SK-N-MC (cell line): Measurements from ENCODE around the gene LILRB4.
"Not testable (repeated sequence)": the region's sequence is repeated elsewhere in the genome, so short reads cannot be mapped to it uniquely, and the experiment has no call there.

Source experiments
- DNase-seq: peaks from one replicate; pipeline ENCODE4 v3.0.0-alpha.2; 2011; ENCODE audit warnings: low read depth, low spot score
- H3K27ac ChIP-seq: fragments of 200-600 bp; sonication (generic); 2 replicates; pipeline ENCODE4 v1.5.1; 2016; ENCODE audit warnings: mixed run types
- H3K36me3 ChIP-seq: fragments of 200-600 bp; sonication (generic); 2 replicates; pipeline ENCODE4 v1.6.1; 2017; ENCODE audit warnings: antibody characterized with exemption, low read length, mixed read lengths; ENCODE audit not compliant: insufficient read depth
- H3K4me3 ChIP-seq: fragments of 200-600 bp; sonication (generic); 2 replicates; pipeline ENCODE4 v1.5.1; 2016
- H3K9ac ChIP-seq: fragments of 200-600 bp; sonication (generic); 2 replicates; pipeline ENCODE4 v1.8.0; 2017; ENCODE audit warnings: mixed run types, mixed read lengths; ENCODE audit not compliant: insufficient read length
- H3K9me3 ChIP-seq: fragments of 200-600 bp; sonication (generic); 2 replicates; pipeline ENCODE4 v1.6.1; 2017; ENCODE audit warnings: low read depth, mild to moderate bottlenecking, antibody characterized with exemption, low read length, moderate library complexity, mixed read lengths
- EZH2 ChIP-seq: fragments of 200-600 bp; sonication (generic); IDR thresholded peaks from one replicate; pipeline ENCODE4 v1.6.1; 2017; ENCODE audit warnings: antibody characterized with exemption
- FOXP2 ChIP-seq: optimal IDR thresholded peaks from 2 replicates; pipeline ENCODE3; 2011; ENCODE audit warnings: mild to moderate bottlenecking, moderate library complexity; ENCODE audit not compliant: insufficient read depth; ENCODE audit errors: extremely low read length, control extremely low read depth
- POLR2AphosphoS5 ChIP-seq: IDR thresholded peaks from 2 replicates; pipeline ENCODE4 v1.6.1; 2012; ENCODE audit warnings: mild to moderate bottlenecking, low read depth, low read length, borderline replicate concordance

The LILRB4 gene

GRCh38 chr19:54662730-54663129 is at the start of gene LILRB4:
TSS of gene LILRB4 (plus strand) at chr19:54662985. CDS start at chr19:54663034, 49 bp downstream.
- Histone ChIP-seq H3K9me3 (no peaks in the 10 kb centered on the region), H3K27ac (no peak within 1 kb of the TSS), H3K9ac (no peak within 1 kb of the TSS), H3K36me3 (no peaks in the 10 kb centered on the region), H3K4me3 (no peak within 1 kb of the TSS)
- no peak for TF ChIP-seq FOXP2
- no peak for TF ChIP-seq POLR2AphosphoS5
- TF ChIP-seq EZH2: no peak
- no peak for DNase-seq

GRCh38 chr19:54614726-54615125 is 48.1 kb upstream of the LILRB4 start:
- Histone ChIP-seq H3K9me3 (no peaks in the 10 kb centered on the region), H3K27ac (no peak overlapping the region)
- no peak for TF ChIP-seq FOXP2
- no peak for TF ChIP-seq EZH2
- no peak for TF ChIP-seq POLR2AphosphoS5

GRCh38 chr19:54616057-54616456 is 46.7 kb upstream of the LILRB4 start:
- Histone ChIP-seq H3K4me3 (no peak overlapping the region), H3K27ac (no peak overlapping the region), H3K36me3 (no peaks in the 10 kb centered on the region), H3K9me3 (no peaks in the 10 kb centered on the region), H3K9ac (no peak overlapping the region)
- no peak for TF ChIP-seq FOXP2
- TF ChIP-seq POLR2AphosphoS5: no peak
- TF ChIP-seq EZH2: no peak
- DNase-seq: no peak

More at GRCh38 chr19:54614726-54615125, 48.1 kb upstream of the LILRB4 start:
- Histone ChIP-seq H3K9ac (no peak overlapping the region), H3K4me3 (no peak overlapping the region), H3K36me3 (no peaks in the 10 kb centered on the region)
- DNase-seq: no peak

- Histone ChIP-seq H3K27ac (no peak overlapping the region), H3K9me3 (no peaks in the 10 kb centered on the region), H3K9ac (no peak overlapping the region), H3K4me3 (no peak overlapping the region), H3K36me3 (no peaks in the 10 kb centered on the region)
- no peak for DNase-seq
- TF ChIP-seq FOXP2 (no peak), POLR2AphosphoS5 (no peak), EZH2 (no peak)
Observed at GRCh38 chr19:54616821-54617560, 45.8 kb upstream of the LILRB4 start.

- DNase-seq: no peak
- Histone ChIP-seq H3K4me3 (no peak overlapping the region), H3K9me3 (no peaks in the 10 kb centered on the region)
Observed at GRCh38 chr19:54620464-54620863, 42.3 kb upstream of the LILRB4 start.

GRCh38 chr19:54622431-54622830 is 40.4 kb upstream of the LILRB4 start:
- TF ChIP-seq FOXP2 (no peak), POLR2AphosphoS5 (no peak), EZH2 (no peak)
- Histone ChIP-seq H3K9ac (no peak overlapping the region), H3K36me3 (no peaks in the 10 kb centered on the region), H3K4me3 (no peak overlapping the region), H3K9me3 (no peaks in the 10 kb centered on the region), H3K27ac (no peak overlapping the region)
- DNase-seq: no peak

More at GRCh38 chr19:54620464-54620863, 42.3 kb upstream of the LILRB4 start:
- Histone ChIP-seq H3K36me3 (no peaks in the 10 kb centered on the region), H3K9ac (no peak overlapping the region), H3K27ac (no peak overlapping the region)
- TF ChIP-seq POLR2AphosphoS5 (no peak), FOXP2 (no peak), EZH2 (no peak)

GRCh38 chr19:54624234-54624633 is 38.6 kb upstream of the LILRB4 start:
- not testable (repeated sequence) for H3K9ac ChIP-seq, H3K9me3 ChIP-seq

GRCh38 chr19:54624934-54625730 is 37.7 kb upstream of the LILRB4 start:
- not testable (repeated sequence) for DNase-seq, H3K9me3 ChIP-seq, H3K27ac ChIP-seq, H3K36me3 ChIP-seq, H3K9ac ChIP-seq, H3K4me3 ChIP-seq

More at GRCh38 chr19:54624234-54624633, 38.6 kb upstream of the LILRB4 start:
- H3K36me3 ChIP-seq, H3K27ac ChIP-seq, DNase-seq, H3K4me3 ChIP-seq: not testable (repeated sequence)

GRCh38 chr19:54626757-54627156 is 36.0 kb upstream of the LILRB4 start:
- no peak overlapping the region for H3K9ac ChIP-seq
- H3K36me3 ChIP-seq: no peaks in the 10 kb centered on the region
- TF ChIP-seq EZH2 (no peak), FOXP2 (no peak), POLR2AphosphoS5 (no peak)
- DNase-seq: no peak
- no peak overlapping the region for H3K27ac ChIP-seq
- no peaks in the 10 kb centered on the region for H3K9me3 ChIP-seq
- no peak overlapping the region for H3K4me3 ChIP-seq

- not testable (repeated sequence) for H3K36me3 ChIP-seq, H3K27ac ChIP-seq, H3K9ac ChIP-seq, DNase-seq, H3K4me3 ChIP-seq, H3K9me3 ChIP-seq
Observed at GRCh38 chr19:54627912-54628311, 34.9 kb upstream of the LILRB4 start.

GRCh38 chr19:54630262-54630661 is 32.5 kb upstream of the LILRB4 start, which contains the start of gene LILRB1:
TSS of gene LILRB1 (plus strand) at chr19:54630484. CDS start at chr19:54631074, 590 bp downstream.
- H3K4me3 ChIP-seq, H3K9me3 ChIP-seq, DNase-seq, H3K9ac ChIP-seq, H3K27ac ChIP-seq, H3K36me3 ChIP-seq: not testable (repeated sequence)
